Tibial nerve (tissue), 4 donors: ENCODE results near the gene PLCH2. TPM values are rescaled to one million over a fixed set of nuclear protein-coding genes. Genes with fewer than 3 reads are reported as not detected.

Experiments used
- DNase-seq, 2 donors: peaks; one replicate each; pipeline ENCODE4 v3.0.0-alpha.2; 2019; ENCODE audit warnings: low spot score in 2 of 2
- H3K27ac ChIP-seq, 4 donors: fragments of 200-600 bp; sonication (generic) in 3 of 4; one replicate each; pipeline ENCODE4 v1.5.1; 2017 to 2019; ENCODE audit warnings: mild to moderate bottlenecking in 1 of 4
- H3K27me3 ChIP-seq, 2 donors: fragments of 200-600 bp; sonication (generic) in 1 of 2; one replicate each; pipeline versions ENCODE4 v1.5.1 to v1.6.0; 2017 to 2019
- H3K36me3 ChIP-seq, 3 donors: fragments of 200-600 bp; sonication (generic); one replicate each; pipeline ENCODE4 v1.5.1; 2018 to 2019
- H3K4me1 ChIP-seq, 4 donors: fragments of 200-600 bp; sonication (generic) in 3 of 4; one replicate each; pipeline ENCODE4 v1.5.1; 2017 to 2019
- H3K4me3 ChIP-seq, 4 donors: fragments of 200-600 bp; sonication (generic) in 3 of 4; one replicate each; pipeline ENCODE4 v1.5.1; 2017 to 2019; ENCODE audit warnings: mild to moderate bottlenecking in 1 of 4, moderate library complexity in 1 of 4
- H3K9me3 ChIP-seq, 4 donors: fragments of 200-600 bp; sonication (generic) in 3 of 4; one replicate each; pipeline ENCODE4 v1.5.1; 2017 to 2019
- EP300 ChIP-seq, 2 donors: sonication (generic); formaldehyde crosslinking; IDR thresholded peaks; one replicate each; pipeline ENCODE4 v1.6.1; 2017; ENCODE audit warnings: antibody characterized with exemption in 2 of 2, mild to moderate bottlenecking in 1 of 2
- POLR2A ChIP-seq, 2 donors: fragments of 450-650 bp; IDR thresholded peaks; one replicate each; pipeline ENCODE4 v1.6.1; 2017; ENCODE audit warnings: antibody characterized with exemption in 2 of 2, mild to moderate bottlenecking in 2 of 2, moderate library complexity in 2 of 2
- WGBS, 2 donors: methylation state at CpG; one replicate each; pipeline ENCODE4 v1.1.5; 2018; 5-methylcytosine and 5-hydroxymethylcytosine counted together
- total RNA-seq, 4 donors: library from RNA; depleted of rRNA; stranded (reverse); fragments of >200 nt; gene quantifications; one replicate each; pipeline ENCODE4 v1.1.0, GENCODE V29; 2016
- TF ChIP-seq, protein P1 (sequence below), 5 experiments: fragments of 200-600 bp in 3 of 5; fragments of 450-650 bp in 2 of 5; sonication (generic) in 3 of 5; IDR thresholded peaks; one replicate each; pipeline ENCODE4 v1.5.1; 2016 to 2019; ENCODE audit warnings: antibody characterized with exemption in 5 of 5, mild to moderate bottlenecking in 3 of 5, moderate library complexity in 2 of 5

PLCH2 gene
- total RNA-seq, 4 donors from 2014 or later, result 0.21 to 0.59 (median 0.26) TPM

GRCh38 chr1:2465371-2466269 is 10.5 kb upstream of the PLCH2 start:
- WGBS, 2 donors, result 72 to 74% methylated on average over 32 of the region's 33 CpGs
- no peak for DNase-seq

DNA sequence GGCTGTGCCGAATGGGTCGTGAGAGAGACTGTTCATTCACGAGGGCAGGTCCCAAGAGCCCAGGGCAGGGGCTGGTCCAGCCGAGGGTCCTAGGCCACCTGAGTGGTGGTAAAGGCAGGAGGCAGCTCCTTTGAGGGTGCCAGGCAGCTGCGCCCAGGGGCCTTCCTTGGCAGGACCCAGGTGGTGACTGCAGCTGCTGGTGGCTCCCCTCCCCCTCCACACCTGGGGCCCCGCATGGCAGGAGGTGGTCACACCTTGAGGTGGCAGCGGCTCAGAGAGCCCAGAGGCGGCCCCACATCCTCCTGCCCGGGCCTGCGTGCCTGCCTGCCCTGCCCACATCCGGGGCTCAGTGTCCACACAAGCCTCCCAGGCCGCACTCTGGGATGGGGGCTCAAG is 9.8 kb upstream of the PLCH2 start:
- TF ChIP-seq EP300 (IDR thresholded peaks at IDR 0.05) (no peak), POLR2A (IDR thresholded peaks at IDR 0.05) (no peak)
- TF ChIP-seq, protein P1, sequence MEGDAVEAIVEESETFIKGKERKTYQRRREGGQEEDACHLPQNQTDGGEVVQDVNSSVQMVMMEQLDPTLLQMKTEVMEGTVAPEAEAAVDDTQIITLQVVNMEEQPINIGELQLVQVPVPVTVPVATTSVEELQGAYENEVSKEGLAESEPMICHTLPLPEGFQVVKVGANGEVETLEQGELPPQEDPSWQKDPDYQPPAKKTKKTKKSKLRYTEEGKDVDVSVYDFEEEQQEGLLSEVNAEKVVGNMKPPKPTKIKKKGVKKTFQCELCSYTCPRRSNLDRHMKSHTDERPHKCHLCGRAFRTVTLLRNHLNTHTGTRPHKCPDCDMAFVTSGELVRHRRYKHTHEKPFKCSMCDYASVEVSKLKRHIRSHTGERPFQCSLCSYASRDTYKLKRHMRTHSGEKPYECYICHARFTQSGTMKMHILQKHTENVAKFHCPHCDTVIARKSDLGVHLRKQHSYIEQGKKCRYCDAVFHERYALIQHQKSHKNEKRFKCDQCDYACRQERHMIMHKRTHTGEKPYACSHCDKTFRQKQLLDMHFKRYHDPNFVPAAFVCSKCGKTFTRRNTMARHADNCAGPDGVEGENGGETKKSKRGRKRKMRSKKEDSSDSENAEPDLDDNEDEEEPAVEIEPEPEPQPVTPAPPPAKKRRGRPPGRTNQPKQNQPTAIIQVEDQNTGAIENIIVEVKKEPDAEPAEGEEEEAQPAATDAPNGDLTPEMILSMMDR (IDR thresholded peaks at IDR 0.05), result no peak
- Histone ChIP-seq H3K4me3 (no peak overlapping the region), H3K27ac (no peak overlapping the region), H3K9me3 (no peaks in the 10 kb centered on the region), H3K36me3 (no peaks in the 10 kb centered on the region), H3K4me1 (peaks cover 0 to 9% (median 0%) of the 10 kb centered on the region in 4 donors), H3K27me3 (peaks cover 0 to 96% of the 10 kb centered on the region in 2 donors)
- 55 to 72% methylated on average over 7 to 10 of the region's 12 CpGs for WGBS, 2 donors
- DNase-seq, result no peak

More at GRCh38 chr1:2465371-2466269, 10.5 kb upstream of the PLCH2 start:
- H3K4me1 ChIP-seq, result peaks cover 0 to 9% (median 0%) of the 10 kb centered on the region in 4 donors
- H3K36me3 ChIP-seq, result no peaks in the 10 kb centered on the region
- H3K27ac ChIP-seq, result no peak overlapping the region
- no peak for TF ChIP-seq POLR2A (IDR thresholded peaks at IDR 0.05)
- TF ChIP-seq, protein P1 (IDR thresholded peaks at IDR 0.05), result no peak
- H3K9me3 ChIP-seq, result no peaks in the 10 kb centered on the region
- peaks cover 0 to 96% of the 10 kb centered on the region in 2 donors for H3K27me3 ChIP-seq
- H3K4me3 ChIP-seq, result no peak overlapping the region

- no peak for DNase-seq
- WGBS, 2 donors, result 0 to 5% methylated on average over 5 to 13 of the region's 30 CpGs
- no peaks in the 10 kb centered on the region for H3K9me3 ChIP-seq
Observed at GRCh38 chr1:2466958-2467554, 9.0 kb upstream of the PLCH2 start.

DNA sequence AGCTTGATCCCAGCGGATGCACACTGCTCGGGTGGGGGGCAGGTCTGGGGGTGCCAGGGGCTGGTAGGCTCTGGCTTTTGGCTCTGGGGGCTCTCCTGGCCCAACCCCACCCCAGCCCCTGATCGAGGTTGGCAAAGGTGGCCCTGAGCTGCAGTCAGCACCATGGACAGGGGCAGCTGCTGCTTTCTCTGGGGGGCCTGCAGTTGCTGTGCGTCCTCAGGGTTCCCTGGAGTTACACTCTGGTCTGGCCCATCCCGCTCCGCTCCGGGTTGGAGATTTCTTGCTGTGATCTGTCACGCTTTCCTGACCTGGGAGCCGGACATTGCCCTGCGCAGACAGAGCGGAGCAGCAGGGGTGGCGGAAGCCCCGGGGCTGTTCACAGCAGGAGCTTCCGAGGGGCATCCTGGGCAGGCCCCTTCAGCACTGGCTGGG is 8.0 kb upstream of the PLCH2 start:
- Histone ChIP-seq H3K27me3 (peaks cover 0 to 93% of the 10 kb centered on the region in 2 donors), H3K4me3 (no peak overlapping the region), H3K4me1 (peaks cover 0 to 9% (median 0%) of the 10 kb centered on the region in 4 donors), H3K9me3 (no peaks in the 10 kb centered on the region), H3K27ac (no peak overlapping the region), H3K36me3 (no peaks in the 10 kb centered on the region)
- WGBS, 2 donors, result 13 to 33% methylated on average over 11 of the region's 14 CpGs
- TF ChIP-seq EP300 (IDR thresholded peaks at IDR 0.05) (no peak), POLR2A (IDR thresholded peaks at IDR 0.05) (no peak)
- TF ChIP-seq, protein P1 (IDR thresholded peaks at IDR 0.05), result no peak
- DNase-seq, result no peak

More at GRCh38 chr1:2466958-2467554, 9.0 kb upstream of the PLCH2 start:
- no peaks in the 10 kb centered on the region for H3K36me3 ChIP-seq
- H3K27ac ChIP-seq, result no peak overlapping the region
- TF ChIP-seq, protein P1 (IDR thresholded peaks at IDR 0.05), result no peak
- no peak for TF ChIP-seq EP300 (IDR thresholded peaks at IDR 0.05)
- no peak for TF ChIP-seq POLR2A (IDR thresholded peaks at IDR 0.05)
- H3K27me3 ChIP-seq, result peaks cover 0 to 97% of the 10 kb centered on the region in 2 donors
- peaks cover 0 to 9% (median 0%) of the 10 kb centered on the region in 4 donors for H3K4me1 ChIP-seq
- H3K4me3 ChIP-seq, result no peak overlapping the region

GRCh38 chr1:2468540-2468939 is 7.5 kb upstream of the PLCH2 start:
- Histone ChIP-seq H3K9me3 (no peaks in the 10 kb centered on the region), H3K27ac (no peak overlapping the region), H3K4me3 (no peak overlapping the region), H3K4me1 (peaks cover 0 to 9% (median 0%) of the 10 kb centered on the region in 4 donors), H3K36me3 (no peaks in the 10 kb centered on the region), H3K27me3 (peaks cover 0 to 92% of the 10 kb centered on the region in 2 donors)
- WGBS, 2 donors, result 47% methylated on average over 8 of the region's 10 CpGs
- no peak for DNase-seq
- TF ChIP-seq EP300 (IDR thresholded peaks at IDR 0.05) (no peak), POLR2A (IDR thresholded peaks at IDR 0.05) (no peak)
- TF ChIP-seq, protein P1 (IDR thresholded peaks at IDR 0.05), result no peak
